KMS-11 (cell line): ENCODE data around the gene GOLGA3.

Source experiments
- H2AFZ ChIP-seq: fragments of 200-600 bp; sonication (generic); 2 replicates; pipeline ENCODE4 v1.6.1; 2016; ENCODE audit warnings: antibody characterized with exemption, mixed run types, low read depth
- H3K27ac ChIP-seq: fragments of 200-600 bp; sonication (generic); 2 replicates; pipeline ENCODE4 v1.6.1; 2016; ENCODE audit warnings: mild to moderate bottlenecking, mixed run types
- H3K27me3 ChIP-seq: fragments of 200-600 bp; sonication (generic); 2 replicates; pipeline ENCODE4 v1.6.1; 2017; ENCODE audit warnings: mild to moderate bottlenecking, low read depth, mixed run types, moderate library complexity; ENCODE audit not compliant: insufficient read depth
- H3K36me3 ChIP-seq: fragments of 200-600 bp; sonication (generic); 2 replicates; pipeline ENCODE4 v1.6.1; 2017; ENCODE audit warnings: mild to moderate bottlenecking, mixed run types; ENCODE audit not compliant: insufficient read depth
- H3K4me1 ChIP-seq: fragments of 200-600 bp; sonication (generic); 2 replicates; pipeline ENCODE4 v1.6.1; 2016; ENCODE audit warnings: mild to moderate bottlenecking, low read depth, mixed run types; ENCODE audit not compliant: poor library complexity, severe bottlenecking
- H3K4me2 ChIP-seq: fragments of 200-600 bp; sonication (generic); 2 replicates; pipeline ENCODE4 v1.7.0; 2016; ENCODE audit warnings: mild to moderate bottlenecking, mixed run types
- H3K4me3 ChIP-seq: fragments of 200-600 bp; sonication (generic); IDR thresholded peaks from 2 replicates; pipeline ENCODE4 v1.6.1; 2017; ENCODE audit warnings: low read depth, low read length, mixed read lengths; ENCODE audit not compliant: insufficient read depth
- H3K79me2 ChIP-seq: fragments of 200-600 bp; sonication (generic); 2 replicates; pipeline ENCODE4 v1.6.1; 2016; ENCODE audit warnings: low read depth, mixed run types; ENCODE audit not compliant: insufficient read depth
- H3K9ac ChIP-seq: fragments of 200-600 bp; sonication (generic); 2 replicates; pipeline ENCODE4 v1.6.1; 2016; ENCODE audit warnings: mild to moderate bottlenecking, mixed run types
- H4K20me1 ChIP-seq: fragments of 200-600 bp; sonication (generic); 2 replicates; pipeline ENCODE4 v1.6.1; 2016; ENCODE audit warnings: mild to moderate bottlenecking, mixed run types; ENCODE audit not compliant: insufficient read depth
- TF ChIP-seq, protein P1 (sequence below): fragments of 200-600 bp; sonication (generic); conservative IDR thresholded peaks from 2 replicates; pipeline ENCODE4 v1.6.1; 2017; ENCODE audit warnings: low read depth, mild to moderate bottlenecking, antibody characterized with exemption, low read length, moderate library complexity, mixed read lengths

Gene GOLGA3

DNA sequence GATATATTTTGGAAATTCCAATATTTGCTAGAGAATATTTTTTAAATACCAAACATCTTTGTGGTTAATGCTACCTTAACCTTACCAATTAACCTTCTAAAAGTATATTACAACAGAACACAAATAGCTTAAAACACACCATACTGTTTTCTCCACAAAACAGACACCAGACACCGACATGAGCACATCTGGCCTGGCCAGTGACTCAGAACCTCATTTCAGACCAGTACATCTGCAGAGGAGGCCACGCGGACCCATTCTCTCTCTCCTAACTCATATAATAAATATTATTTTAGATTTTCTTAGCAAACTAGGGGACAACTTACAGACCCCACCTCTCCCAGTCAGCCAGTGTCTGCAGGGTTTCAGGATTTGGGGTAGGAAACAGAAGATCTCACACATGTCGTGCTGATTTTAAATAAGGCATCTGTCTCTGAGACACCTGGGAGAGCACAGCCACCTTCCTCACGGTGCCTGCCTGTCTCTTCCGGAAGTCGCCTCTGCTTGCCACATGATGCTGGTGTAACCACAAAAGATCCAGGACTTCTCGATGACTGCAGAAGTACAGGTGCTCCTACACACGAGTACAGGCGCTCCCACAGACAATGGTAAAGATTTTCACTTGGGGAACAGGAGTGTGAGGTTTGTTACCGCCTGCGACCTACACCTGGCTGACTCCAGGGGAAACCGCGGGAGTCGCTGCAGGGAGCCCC lies 57.4 kb downstream of the GOLGA3 start:
- H2AFZ ChIP-seq: no peak overlapping the region
- H3K4me3 ChIP-seq: no peak overlapping the region
- TF ChIP-seq, protein P1, sequence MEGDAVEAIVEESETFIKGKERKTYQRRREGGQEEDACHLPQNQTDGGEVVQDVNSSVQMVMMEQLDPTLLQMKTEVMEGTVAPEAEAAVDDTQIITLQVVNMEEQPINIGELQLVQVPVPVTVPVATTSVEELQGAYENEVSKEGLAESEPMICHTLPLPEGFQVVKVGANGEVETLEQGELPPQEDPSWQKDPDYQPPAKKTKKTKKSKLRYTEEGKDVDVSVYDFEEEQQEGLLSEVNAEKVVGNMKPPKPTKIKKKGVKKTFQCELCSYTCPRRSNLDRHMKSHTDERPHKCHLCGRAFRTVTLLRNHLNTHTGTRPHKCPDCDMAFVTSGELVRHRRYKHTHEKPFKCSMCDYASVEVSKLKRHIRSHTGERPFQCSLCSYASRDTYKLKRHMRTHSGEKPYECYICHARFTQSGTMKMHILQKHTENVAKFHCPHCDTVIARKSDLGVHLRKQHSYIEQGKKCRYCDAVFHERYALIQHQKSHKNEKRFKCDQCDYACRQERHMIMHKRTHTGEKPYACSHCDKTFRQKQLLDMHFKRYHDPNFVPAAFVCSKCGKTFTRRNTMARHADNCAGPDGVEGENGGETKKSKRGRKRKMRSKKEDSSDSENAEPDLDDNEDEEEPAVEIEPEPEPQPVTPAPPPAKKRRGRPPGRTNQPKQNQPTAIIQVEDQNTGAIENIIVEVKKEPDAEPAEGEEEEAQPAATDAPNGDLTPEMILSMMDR: no peak
- H3K27ac ChIP-seq: no peak overlapping the region
- no peak overlapping the region for H3K9ac ChIP-seq
- no peak overlapping the region for H3K4me2 ChIP-seq
- H3K27me3 ChIP-seq: no peaks in the 10 kb centered on the region
- H3K36me3 ChIP-seq: no peaks in the 10 kb centered on the region
- no peaks in the 10 kb centered on the region for H3K79me2 ChIP-seq
- H3K4me1 ChIP-seq: no peaks in the 10 kb centered on the region
- H4K20me1 ChIP-seq: no peaks in the 10 kb centered on the region

DNA sequence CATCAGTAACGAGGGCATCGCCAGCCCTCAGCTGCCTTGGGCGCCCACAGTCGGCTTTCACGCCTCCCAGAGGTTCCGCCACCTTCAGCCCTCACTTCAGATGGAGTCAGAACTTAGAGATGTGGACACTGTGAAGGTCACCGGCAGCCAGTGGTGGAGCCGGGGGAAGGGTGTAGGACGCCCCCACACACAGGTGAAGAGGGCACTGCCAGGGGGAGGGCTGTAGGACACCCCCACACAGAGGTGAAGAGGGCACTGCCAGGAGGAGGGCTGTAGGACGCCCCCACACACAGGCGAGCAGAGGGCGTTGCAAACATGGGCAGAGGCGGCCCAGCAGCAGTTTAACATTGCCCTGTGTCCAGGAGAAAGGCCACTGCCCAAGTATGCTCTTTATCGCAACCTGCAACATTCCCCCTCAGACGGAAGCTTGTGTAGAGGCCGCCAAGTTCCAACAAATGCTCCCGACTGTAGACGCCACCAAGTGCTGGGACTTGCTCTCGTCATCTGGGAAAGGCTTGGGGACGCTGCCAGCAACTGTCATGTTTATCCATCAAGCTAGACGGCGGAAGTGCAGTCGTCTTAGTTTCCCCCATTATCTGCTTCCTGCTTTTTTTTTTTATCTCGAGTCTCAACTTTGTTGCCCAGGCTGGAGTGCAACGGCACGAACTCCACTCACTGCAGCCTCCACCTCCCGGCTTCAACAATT lies 62.1 kb downstream of the GOLGA3 start:
- Histone ChIP-seq H3K4me3 (no peak overlapping the region), H3K9ac (no peak overlapping the region), H3K27ac (no peak overlapping the region), H3K4me2 (no peak overlapping the region), H2AFZ (no peak overlapping the region), H3K27me3 (no peaks in the 10 kb centered on the region), H3K4me1 (no peaks in the 10 kb centered on the region), H4K20me1 (no peaks in the 10 kb centered on the region), H3K79me2 (no peaks in the 10 kb centered on the region), H3K36me3 (no peaks in the 10 kb centered on the region)
- TF ChIP-seq, protein P1: no peak

DNA sequence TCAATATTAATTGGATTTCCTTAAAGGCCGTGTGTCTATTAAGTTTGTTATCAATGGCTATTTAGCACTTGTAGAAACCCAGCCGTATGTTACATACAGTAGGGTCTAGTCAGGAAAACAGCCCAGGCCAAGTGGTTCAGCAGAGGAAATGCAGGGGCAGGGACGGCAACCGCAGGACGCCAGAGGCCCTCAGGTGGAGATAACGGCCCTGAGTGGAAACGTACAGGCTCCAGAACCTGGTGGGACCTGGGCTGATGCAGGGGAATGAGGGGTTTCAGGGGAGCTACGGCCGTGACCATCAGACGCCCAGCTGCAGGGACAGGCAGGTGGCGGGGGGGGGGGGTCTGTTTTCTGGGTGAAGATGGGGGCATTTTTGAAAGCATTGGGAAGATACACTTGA lies 63.3 kb downstream of the GOLGA3 start:
- H3K27me3 ChIP-seq: no peaks in the 10 kb centered on the region
- H3K36me3 ChIP-seq: no peaks in the 10 kb centered on the region
- no peak overlapping the region for H2AFZ ChIP-seq
- H4K20me1 ChIP-seq: no peaks in the 10 kb centered on the region
- H3K27ac ChIP-seq: no peak overlapping the region
- TF ChIP-seq, protein P1: no peak
- no peak overlapping the region for H3K4me2 ChIP-seq
- H3K9ac ChIP-seq: no peak overlapping the region
- no peaks in the 10 kb centered on the region for H3K4me1 ChIP-seq
- peaks cover 9% of the 10 kb centered on the region for H3K79me2 ChIP-seq
- no peak overlapping the region for H3K4me3 ChIP-seq

DNA sequence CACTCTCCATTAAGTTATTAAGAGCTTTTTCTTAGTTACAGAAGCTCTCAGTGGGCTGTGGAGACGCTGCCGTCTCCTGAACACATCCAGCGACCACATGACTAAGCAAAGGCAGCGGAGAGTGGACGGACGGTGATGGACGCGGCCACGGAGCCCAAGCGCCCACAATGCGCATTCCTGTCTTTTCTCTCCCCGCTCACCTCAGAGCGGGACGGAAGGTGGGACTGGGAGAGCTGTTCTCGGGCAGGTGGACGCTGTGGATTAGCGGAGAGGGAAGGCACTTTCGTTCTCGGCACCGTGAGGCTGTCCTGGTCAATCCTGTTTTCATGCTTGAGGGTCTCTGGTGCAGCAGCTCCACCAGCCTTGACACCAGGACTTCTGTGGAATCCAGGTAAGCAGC lies 64.4 kb downstream of the GOLGA3 start:
- TF ChIP-seq, protein P1: no peak
- H3K4me1 ChIP-seq: no peaks in the 10 kb centered on the region
- no peaks in the 10 kb centered on the region for H4K20me1 ChIP-seq
- no peak overlapping the region for H3K27ac ChIP-seq
- peaks cover 20% of the 10 kb centered on the region for H3K79me2 ChIP-seq
- no peak overlapping the region for H3K9ac ChIP-seq
- no peak overlapping the region for H3K4me2 ChIP-seq
- no peaks in the 10 kb centered on the region for H3K36me3 ChIP-seq
- no peaks in the 10 kb centered on the region for H3K27me3 ChIP-seq
- no peak overlapping the region for H2AFZ ChIP-seq
- no peak overlapping the region for H3K4me3 ChIP-seq
